ENCODE results near the gene SLC30A5.
"Not testable (repeated sequence)": the region's sequence is repeated elsewhere in the genome, so short reads cannot be mapped to it uniquely, and the experiment has no call there.

SLC30A5 gene

GRCh38 chr5:69105996-69106906, 12.4 kb downstream of the SLC30A5 start:
- DNase-seq = no peak

GRCh38 chr5:69108367-69108766, 14.6 kb downstream of the SLC30A5 start:
- not testable (repeated sequence) for DNase-seq

DNA sequence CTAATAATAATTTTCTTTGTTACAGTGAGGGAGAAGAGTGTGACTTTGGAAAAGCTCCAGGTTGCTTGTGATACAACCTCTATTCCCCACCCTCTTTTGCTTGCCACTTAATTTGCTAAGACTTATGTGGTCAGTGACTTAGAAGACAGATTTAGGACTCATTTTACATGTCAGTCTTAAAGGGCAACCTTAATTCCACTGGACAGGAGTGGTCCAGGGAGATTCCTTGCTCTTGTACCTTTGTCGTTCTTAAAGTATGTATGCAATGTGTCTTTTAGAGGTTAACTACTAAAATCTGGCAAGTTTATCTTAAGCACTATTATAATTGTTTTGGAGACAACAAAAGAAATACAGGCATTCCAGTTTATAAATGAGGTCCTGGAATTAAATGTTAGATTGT, 20.0 kb downstream of the SLC30A5 start:
- DNase-seq = no peak

GRCh38 chr5:69115526-69115925, 21.7 kb downstream of the SLC30A5 start:
- no peak for DNase-seq

GRCh38 chr5:69129413-69129812, 35.6 kb downstream of the SLC30A5 start:
- no peak for DNase-seq

- no peak for DNase-seq
Measured at GRCh38 chr5:69130241-69130640, 36.4 kb downstream of the SLC30A5 start.

DNA sequence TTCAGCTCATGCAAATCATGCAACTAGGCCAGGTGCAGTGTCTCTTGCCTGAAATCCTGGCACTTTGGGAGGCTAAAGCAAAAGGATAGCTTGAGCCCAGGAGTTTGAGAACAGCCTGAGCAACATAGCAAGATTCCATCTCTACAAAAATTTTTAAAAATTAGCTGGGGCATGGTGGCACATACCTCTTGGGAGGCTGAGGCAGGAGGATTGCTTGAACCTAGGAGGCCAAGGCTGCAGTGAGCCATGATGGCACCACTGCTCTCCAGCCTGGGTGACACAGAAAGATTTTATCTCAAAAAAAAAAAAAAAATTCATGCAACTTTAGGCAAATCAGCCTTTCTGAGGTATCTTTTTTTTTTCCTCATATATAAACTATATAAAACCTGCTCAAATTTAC, 37.5 kb downstream of the SLC30A5 start:
- no peak for DNase-seq

GRCh38 chr5:69134126-69134525, 40.3 kb downstream of the SLC30A5 start:
- no peak for DNase-seq

- DNase-seq = no peak
Measured at GRCh38 chr5:69136293-69136692, 42.5 kb downstream of the SLC30A5 start.

GRCh38 chr5:69137208-69137607, 43.4 kb downstream of the SLC30A5 start:
- DNase-seq = not testable (repeated sequence)

GRCh38 chr5:69137807-69138206, 44.0 kb downstream of the SLC30A5 start:
- DNase-seq = no peak

DNA sequence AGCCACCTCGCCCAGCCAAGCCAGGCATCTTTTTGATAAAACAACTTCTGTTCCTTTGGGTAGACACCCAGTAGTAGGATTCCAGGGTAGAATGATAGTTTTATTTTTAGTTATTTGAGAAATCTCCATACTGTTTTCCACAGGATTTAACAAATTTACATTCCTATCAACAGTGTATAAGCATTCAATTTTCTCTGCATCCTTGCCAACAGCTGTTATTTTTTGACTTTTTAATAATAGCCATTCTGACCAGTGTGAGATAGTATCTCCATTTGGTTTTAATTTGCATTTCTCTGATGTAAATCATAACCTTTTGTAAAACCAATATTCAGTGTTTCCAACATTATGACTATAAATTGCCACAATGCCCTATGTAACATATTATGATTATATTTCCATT, 45.0 kb downstream of the SLC30A5 start:
- DNase-seq = no peak

DNA sequence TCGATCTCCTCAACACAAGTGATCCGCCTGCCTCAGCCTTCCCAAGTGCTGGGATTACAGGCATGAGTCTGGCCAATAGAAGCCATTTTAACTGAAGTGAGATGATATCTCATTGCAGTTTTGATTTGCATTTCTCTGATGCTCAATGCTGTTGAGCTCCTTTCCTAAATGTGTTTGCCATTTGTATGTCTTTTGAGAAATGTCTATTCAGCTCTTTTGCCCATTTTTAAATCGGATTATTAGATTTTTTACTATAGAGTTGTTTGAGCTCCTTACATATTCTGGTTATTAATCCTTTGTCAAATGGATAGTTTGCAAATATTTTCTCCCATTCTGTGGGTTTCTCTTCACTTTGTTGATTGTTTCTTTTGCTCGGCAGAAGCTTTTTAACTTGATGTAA, 46.4 kb downstream of the SLC30A5 start:
- DNase-seq = not testable (repeated sequence)

- no peak for DNase-seq
Measured at GRCh38 chr5:69140827-69141226, 47.0 kb downstream of the SLC30A5 start.

DNA sequence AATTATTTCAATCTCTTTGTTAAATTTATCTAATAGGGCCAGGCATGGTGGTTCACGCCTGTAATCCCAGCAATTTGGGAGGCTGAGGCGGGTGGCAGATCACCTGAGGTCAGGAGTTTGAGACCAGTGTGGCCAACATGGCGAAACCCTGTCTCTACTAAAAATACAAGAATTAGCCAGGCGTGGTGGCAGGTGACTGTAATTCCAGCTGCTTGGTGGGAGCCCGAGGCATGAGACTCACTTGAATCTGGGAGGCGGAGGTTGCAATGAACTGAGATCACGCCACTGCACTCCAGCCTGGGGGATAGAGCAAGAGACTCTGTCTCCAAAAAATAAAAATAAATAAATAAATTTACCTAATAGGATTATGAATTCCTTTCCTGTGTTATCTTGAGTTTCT, 54.8 kb downstream of the SLC30A5 start:
- DNase-seq = not testable (repeated sequence)

DNA sequence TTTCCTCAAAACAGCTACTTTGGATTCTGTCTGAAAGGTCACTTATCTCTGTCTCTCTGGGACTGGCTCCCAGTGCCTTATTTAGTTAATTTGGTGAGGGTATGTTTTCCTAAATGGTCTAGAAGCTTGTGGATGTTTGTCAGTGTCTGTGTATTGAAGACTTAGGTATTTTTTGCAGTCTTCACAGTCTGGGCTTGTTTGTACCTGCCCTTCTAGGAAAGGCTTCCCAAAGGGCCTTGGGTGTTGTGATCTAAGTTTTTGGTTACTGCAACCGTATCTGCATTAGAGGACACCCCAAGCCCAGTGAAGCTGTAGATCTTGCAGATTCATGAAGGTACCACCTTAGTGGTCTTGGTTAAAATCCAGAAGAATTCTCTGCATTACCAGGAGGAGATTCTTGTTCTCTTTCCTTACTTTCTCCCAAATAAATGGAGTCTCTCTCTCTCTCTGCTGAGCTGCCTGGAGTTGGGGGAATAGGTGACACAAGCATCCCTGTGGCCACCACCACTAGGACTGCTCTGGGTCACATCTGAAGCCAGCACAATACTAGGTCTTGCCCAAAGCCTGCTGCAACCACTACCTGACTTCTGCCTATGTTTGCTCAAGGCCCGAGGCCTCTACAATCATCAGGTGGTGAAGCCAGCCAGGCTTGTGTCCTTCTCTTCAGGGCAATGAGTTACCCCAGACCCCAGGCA, 55.3 kb downstream of the SLC30A5 start:
- no peak for DNase-seq

- DNase-seq = no peak
Measured at GRCh38 chr5:69149676-69150010, 55.8 kb downstream of the SLC30A5 start.

- DNase-seq = no peak
Measured at GRCh38 chr5:69152731-69153130, 58.9 kb downstream of the SLC30A5 start.

- no peak for DNase-seq
Measured at GRCh38 chr5:69156456-69156855, 62.6 kb downstream of the SLC30A5 start.

- no peak for DNase-seq
Measured at GRCh38 chr5:69158039-69158438, 64.2 kb downstream of the SLC30A5 start.

- DNase-seq = no peak
Measured at GRCh38 chr5:69160651-69161050, 66.8 kb downstream of the SLC30A5 start.

GRCh38 chr5:69166686-69167492, 73.1 kb downstream of the SLC30A5 start, which contains the start of gene CCNB1:
Gene CCNB1, plus strand, starts transcription at chr5:69167150. Its CDS starts 113 bp downstream, at chr5:69167263.
- peak; percentile 98 for DNase-seq

- no peak for DNase-seq
Measured at GRCh38 chr5:69167493-69167855, 73.7 kb downstream of the SLC30A5 start.
